Nephron (organoid): ENCODE data around the gene EIF5B.

ENCODE experiments used
- H3K27ac Mint-ChIP-seq, 3 experiments: 2 replicates each; pipeline ENCODE4 v1.8.0; 2020; ENCODE audit warnings: mixed read lengths in 3 of 3, mild to moderate bottlenecking in 2 of 3, moderate library complexity in 1 of 3
- H3K27me3 Mint-ChIP-seq: 2 replicates; pipeline ENCODE4 v1.8.0; 2021; ENCODE audit warnings: low read depth, mild to moderate bottlenecking, moderate library complexity, mixed read lengths
- H3K36me3 Mint-ChIP-seq: 2 replicates; pipeline ENCODE4 v1.8.0; 2020; ENCODE audit warnings: low read depth, mixed read lengths
- H3K4me1 Mint-ChIP-seq: 2 replicates; pipeline ENCODE4 v1.8.0; 2020; ENCODE audit warnings: mixed read lengths
- H3K4me3 Mint-ChIP-seq, 3 experiments: 2 replicates each; pipeline ENCODE4 v1.8.0; 2020; ENCODE audit warnings: mild to moderate bottlenecking in 3 of 3, mixed read lengths in 3 of 3, moderate library complexity in 2 of 3
- H3K9me3 Mint-ChIP-seq: 2 replicates; pipeline ENCODE4 v1.8.0; 2020; ENCODE audit warnings: mixed read lengths
- TF ChIP-seq, protein P1 (sequence below), 3 experiments: fragments of 200-600 bp; sonication (generic); IDR thresholded peaks; one replicate each; pipeline ENCODE4 v1.5.0; 2021; ENCODE audit warnings: antibody characterized with exemption in 3 of 3; ENCODE audit not compliant: unreplicated experiment in 3 of 3

The EIF5B gene

DNA sequence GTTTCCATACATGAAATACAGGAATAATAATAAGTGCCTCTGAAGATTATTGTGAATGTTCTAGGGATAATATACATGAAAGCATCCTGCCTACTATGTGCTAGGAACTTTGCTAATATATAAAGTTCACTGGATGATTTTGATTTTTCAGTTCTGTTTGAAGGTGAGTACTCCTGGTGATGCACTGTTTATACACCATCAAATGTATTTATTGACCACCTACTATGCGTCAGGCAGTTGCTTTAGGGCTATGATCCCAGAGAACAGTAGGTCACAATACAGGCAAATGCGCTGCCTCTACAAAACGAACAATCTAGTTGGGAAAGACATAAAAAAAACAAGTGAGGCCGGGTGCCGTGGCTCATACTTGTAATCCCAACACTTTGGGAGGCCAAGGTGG is 11.8 kb upstream of the EIF5B start:
- Mint-ChIP-seq H3K36me3 (peaks cover 65% of the 10 kb centered on the region), H3K27me3 (no peaks in the 10 kb centered on the region), H3K27ac (no peak overlapping the region), H3K4me3 (no peak overlapping the region), H3K9me3 (no peaks in the 10 kb centered on the region), H3K4me1 (no peaks in the 10 kb centered on the region)
- TF ChIP-seq, protein P1, sequence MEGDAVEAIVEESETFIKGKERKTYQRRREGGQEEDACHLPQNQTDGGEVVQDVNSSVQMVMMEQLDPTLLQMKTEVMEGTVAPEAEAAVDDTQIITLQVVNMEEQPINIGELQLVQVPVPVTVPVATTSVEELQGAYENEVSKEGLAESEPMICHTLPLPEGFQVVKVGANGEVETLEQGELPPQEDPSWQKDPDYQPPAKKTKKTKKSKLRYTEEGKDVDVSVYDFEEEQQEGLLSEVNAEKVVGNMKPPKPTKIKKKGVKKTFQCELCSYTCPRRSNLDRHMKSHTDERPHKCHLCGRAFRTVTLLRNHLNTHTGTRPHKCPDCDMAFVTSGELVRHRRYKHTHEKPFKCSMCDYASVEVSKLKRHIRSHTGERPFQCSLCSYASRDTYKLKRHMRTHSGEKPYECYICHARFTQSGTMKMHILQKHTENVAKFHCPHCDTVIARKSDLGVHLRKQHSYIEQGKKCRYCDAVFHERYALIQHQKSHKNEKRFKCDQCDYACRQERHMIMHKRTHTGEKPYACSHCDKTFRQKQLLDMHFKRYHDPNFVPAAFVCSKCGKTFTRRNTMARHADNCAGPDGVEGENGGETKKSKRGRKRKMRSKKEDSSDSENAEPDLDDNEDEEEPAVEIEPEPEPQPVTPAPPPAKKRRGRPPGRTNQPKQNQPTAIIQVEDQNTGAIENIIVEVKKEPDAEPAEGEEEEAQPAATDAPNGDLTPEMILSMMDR (IDR thresholded peaks at IDR 0.05; ENCODE audit: unreplicated experiment in 3 of 3): no peak

DNA sequence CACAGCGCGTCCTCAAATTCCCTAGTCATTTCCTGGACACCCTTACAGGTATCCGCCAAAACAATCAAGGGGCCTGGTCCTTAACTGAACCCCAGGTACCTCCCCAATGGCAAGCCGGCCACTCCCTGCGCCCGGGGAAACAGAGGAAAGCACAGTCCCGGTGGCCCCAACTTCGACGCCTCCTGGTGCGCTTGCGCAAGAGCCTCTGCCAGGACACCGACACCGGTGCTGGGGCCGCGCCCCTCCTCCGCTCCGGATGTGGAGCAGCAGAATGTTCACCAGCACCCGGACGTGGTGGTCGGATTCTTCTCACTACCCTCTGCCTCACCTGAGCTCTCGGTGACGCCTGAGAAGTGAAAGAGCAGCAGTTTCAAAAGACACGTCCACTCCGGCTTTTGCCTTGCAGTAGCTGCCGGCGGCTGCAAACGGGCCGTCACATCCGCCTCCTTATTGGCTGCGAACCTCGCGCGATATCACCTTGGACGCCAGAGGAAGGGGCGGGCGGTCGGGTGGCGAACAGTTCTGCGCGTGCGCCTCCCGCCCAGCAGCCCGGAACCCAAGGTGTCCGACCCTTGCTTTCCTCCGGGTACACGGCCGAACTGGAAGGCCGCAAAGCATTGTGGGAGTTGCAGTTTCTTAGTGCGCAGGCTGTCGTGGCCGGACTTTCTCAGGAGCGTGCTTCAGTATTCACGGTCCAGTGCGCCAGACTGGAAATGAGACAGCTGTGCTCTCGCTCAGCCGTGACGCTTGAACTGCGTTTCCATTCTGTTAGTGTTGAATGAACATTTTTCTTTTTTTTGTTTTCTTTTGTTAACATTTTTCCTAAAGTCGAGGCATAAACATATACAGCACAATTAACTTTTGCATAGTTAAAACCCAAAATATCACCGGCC is 1.0 kb upstream of the EIF5B start, which contains the start of gene TXNDC9:
Gene TXNDC9 (minus strand): TSS at position 423 of the 893 bp plus-strand sequence. CDS start 3,123 bp downstream, outside the sequence.
- Mint-ChIP-seq H3K27ac (no peak within 1 kb of the TSS), H3K4me3 (no peak within 1 kb of the TSS), H3K4me1 (peaks cover 6% of the 10 kb centered on the region), H3K36me3 (peaks cover 17% of the 10 kb centered on the region), H3K9me3 (no peaks in the 10 kb centered on the region), H3K27me3 (no peaks in the 10 kb centered on the region)
- TF ChIP-seq, protein P1 (IDR thresholded peaks at IDR 0.05; ENCODE audit: unreplicated experiment in 3 of 3): no peak

- peaks cover 14% of the 10 kb centered on the region for H3K36me3 Mint-ChIP-seq
- H3K9me3 Mint-ChIP-seq: no peaks in the 10 kb centered on the region
- H3K27me3 Mint-ChIP-seq: no peaks in the 10 kb centered on the region
- H3K4me1 Mint-ChIP-seq: peaks cover 6% of the 10 kb centered on the region
- H3K4me3 Mint-ChIP-seq: no peak overlapping the region
- H3K27ac Mint-ChIP-seq: no peak overlapping the region
- TF ChIP-seq, protein P1 (IDR thresholded peaks at IDR 0.05; ENCODE audit: unreplicated experiment in 3 of 3): no peak
Measured at GRCh38 chr2:99336804-99337112, 431 bp upstream of the EIF5B start.

- Mint-ChIP-seq H3K4me1 (peaks cover 6% of the 10 kb centered on the region), H3K27me3 (no peaks in the 10 kb centered on the region), H3K27ac (no peak overlapping the region), H3K9me3 (no peaks in the 10 kb centered on the region), H3K4me3 (no peak overlapping the region), H3K36me3 (peaks cover under 1% of the 10 kb centered on the region)
- TF ChIP-seq, protein P1 (IDR thresholded peaks at IDR 0.05; ENCODE audit: unreplicated experiment in 3 of 3): no peak
Measured at GRCh38 chr2:99338029-99338585, 918 bp downstream of the EIF5B start.

DNA sequence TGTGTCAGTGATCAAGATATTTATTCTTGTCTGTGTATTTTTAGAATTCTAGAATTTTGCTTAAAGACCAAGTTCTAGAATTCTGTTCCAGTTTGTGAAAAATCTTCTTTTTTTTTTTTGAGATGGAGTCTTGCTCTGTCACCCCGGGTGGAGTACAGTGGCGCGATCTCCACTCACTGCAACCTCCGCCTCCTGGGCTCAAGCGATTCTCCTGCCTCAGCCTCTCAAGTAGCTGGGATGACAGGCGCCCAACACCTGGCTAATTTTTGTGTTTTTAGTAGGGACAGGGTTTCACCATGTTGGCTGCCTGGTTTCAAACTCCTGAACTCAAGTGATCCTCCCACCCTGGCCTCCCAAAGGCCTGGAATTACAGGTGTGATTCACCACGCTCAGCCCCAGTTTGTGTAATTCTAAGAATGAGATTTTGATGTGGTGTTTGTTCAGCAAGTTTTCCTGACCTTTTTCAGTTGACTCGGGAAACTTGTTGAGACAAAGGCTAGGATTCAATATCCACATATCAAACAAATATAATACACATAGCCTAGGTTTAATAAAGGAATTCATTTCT is 3.6 kb downstream of the EIF5B start:
- Mint-ChIP-seq H3K27me3 (no peaks in the 10 kb centered on the region), H3K9me3 (no peaks in the 10 kb centered on the region), H3K36me3 (no peaks in the 10 kb centered on the region), H3K4me1 (no peaks in the 10 kb centered on the region), H3K27ac (no peak overlapping the region), H3K4me3 (peak overlapping the region in 1 of 3 experiments; percentile 15)
- TF ChIP-seq, protein P1 (IDR thresholded peaks at IDR 0.05; ENCODE audit: unreplicated experiment in 3 of 3): no peak
